Body of pancreas (tissue), 4 donors: ENCODE results near the gene UFSP2. TPM values are rescaled to one million over a fixed set of nuclear protein-coding genes. Genes with fewer than 3 reads are reported as not detected.
A peak's percentile ranks its signal among the peaks of the same experiment; 100 is the strongest.

Experiments
- ATAC-seq: fragments of 150-250 bp; one replicate; pipeline ENCODE4 v1.9.1; 2016
- DNase-seq, 4 donors: peaks; one replicate each; pipeline ENCODE4 v3.0.0-alpha.2; 2019
- H3K27ac ChIP-seq, 4 donors: fragments of 200-600 bp; sonication (generic); 1 replicate in 3 of 4; 2 replicates in 1 of 4; pipeline versions ENCODE4 v1.5.1 to v1.6.1; 2016 to 2019; ENCODE audit warnings: mild to moderate bottlenecking in 1 of 4, mixed read lengths in 1 of 4, moderate library complexity in 1 of 4
- H3K27me3 ChIP-seq, 2 donors: fragments of 200-600 bp; sonication (generic); one replicate each; pipeline ENCODE4 v1.6.0; 2016; ENCODE audit warnings: mild to moderate bottlenecking in 1 of 2
- H3K36me3 ChIP-seq, 2 donors: fragments of 200-600 bp; sonication (generic); replicated peaks in 1 of 2; 2 replicates each; pipeline ENCODE4 v1.5.1; 2016; ENCODE audit warnings: low read depth in 2 of 2; ENCODE audit not compliant: insufficient read depth in 1 of 2
- H3K4me1 ChIP-seq: fragments of 200-600 bp; sonication (generic); one replicate; pipeline ENCODE4 v1.6.0; 2016
- H3K4me3 ChIP-seq, 2 donors: fragments of 200-600 bp; sonication (generic); 1 replicate in 1 of 2; 2 replicates in 1 of 2; pipeline ENCODE4 v1.5.1; 2016 to 2019
- H3K9me3 ChIP-seq, 3 donors: fragments of 200-600 bp; sonication (generic); 1 replicate in 2 of 3; 2 replicates in 1 of 3; pipeline ENCODE4 v1.5.1; 2016
- CTCF ChIP-seq, 7 experiments: fragments of 450-650 bp in 4 of 7; fragments of 200-600 bp in 3 of 7; sonication (generic) in 3 of 7; IDR thresholded peaks; one replicate each; pipeline ENCODE4 v1.5.1; 2016 to 2019; ENCODE audit warnings: antibody characterized with exemption in 7 of 7
- POLR2A ChIP-seq, 3 donors: fragments of 450-650 bp; IDR thresholded peaks; one replicate each; pipeline ENCODE4 v1.6.1; 2016; ENCODE audit warnings: antibody characterized with exemption in 3 of 3, mild to moderate bottlenecking in 2 of 3
- WGBS, 2 donors: methylation state at CpG; one replicate each; pipeline ENCODE4 v1.1.5; 2017; 5-methylcytosine and 5-hydroxymethylcytosine counted together
- intact Hi-C: fragments of 100-400 bp; cut with DNase I; formaldehyde crosslinking; loops from one replicate; pipeline ENCODE4 v1.15.1; 2023
- total RNA-seq, 2 donors: library from RNA; depleted of rRNA; stranded (reverse); fragments of >200 nt; gene quantifications; one replicate each; pipeline ENCODE4 v1.1.0, GENCODE V29; 2016

UFSP2 gene, protein sequence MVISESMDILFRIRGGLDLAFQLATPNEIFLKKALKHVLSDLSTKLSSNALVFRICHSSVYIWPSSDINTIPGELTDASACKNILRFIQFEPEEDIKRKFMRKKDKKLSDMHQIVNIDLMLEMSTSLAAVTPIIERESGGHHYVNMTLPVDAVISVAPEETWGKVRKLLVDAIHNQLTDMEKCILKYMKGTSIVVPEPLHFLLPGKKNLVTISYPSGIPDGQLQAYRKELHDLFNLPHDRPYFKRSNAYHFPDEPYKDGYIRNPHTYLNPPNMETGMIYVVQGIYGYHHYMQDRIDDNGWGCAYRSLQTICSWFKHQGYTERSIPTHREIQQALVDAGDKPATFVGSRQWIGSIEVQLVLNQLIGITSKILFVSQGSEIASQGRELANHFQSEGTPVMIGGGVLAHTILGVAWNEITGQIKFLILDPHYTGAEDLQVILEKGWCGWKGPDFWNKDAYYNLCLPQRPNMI
- 10 to 100 TPM; 14.8 to 18.5 TPM for total RNA-seq

DNA sequence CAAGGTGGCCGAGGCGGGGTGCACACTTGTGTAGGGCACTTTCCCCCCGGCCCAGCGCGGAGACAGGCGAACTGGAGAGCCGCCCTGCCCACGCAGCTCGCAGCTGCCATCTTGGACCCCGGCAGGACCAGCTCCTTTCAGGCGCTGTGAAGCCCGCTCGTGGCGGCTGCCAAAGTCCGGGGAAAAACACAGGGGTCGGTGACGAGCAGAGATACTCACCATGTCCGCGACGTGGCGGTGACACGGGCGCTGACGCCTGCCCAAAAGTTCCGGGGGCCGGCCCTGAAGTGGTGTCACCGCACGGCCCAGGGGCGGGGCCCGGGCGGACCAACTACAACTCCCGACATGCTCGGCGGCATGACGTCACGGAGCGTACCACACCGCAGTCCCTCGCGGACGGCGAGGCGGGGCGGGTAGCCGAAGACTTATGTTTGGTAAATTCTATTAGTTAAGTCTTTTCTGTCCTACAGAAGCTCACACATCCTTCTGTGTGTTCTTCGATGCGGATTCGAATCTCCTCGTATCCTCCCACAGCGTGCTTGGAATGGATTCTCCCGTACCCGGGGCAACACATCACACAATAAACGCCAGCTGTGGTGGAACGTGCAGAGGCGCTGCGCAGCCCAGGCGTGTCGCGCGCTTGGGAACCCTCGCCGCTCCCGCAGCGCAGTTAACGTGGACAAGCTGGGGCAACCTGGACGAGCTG is at the start of gene UFSP2:
TSS of gene UFSP2 (minus strand) at position 318 of the 706 bp plus-strand sequence. CDS start at position 222, 96 bp downstream.
- Histone ChIP-seq H3K4me3 (peak within 1 kb of the TSS; percentile 26 to 87), H3K4me1 (peaks cover 21% of the 10 kb centered on the region), H3K27me3 (no peaks in the 10 kb centered on the region), H3K27ac (peak within 1 kb of the TSS; percentile 96 to 98 (median 96)), H3K9me3 (no peaks in the 10 kb centered on the region), H3K36me3 (no peaks in the 10 kb centered on the region)
- TF ChIP-seq POLR2A (IDR thresholded peaks at IDR 0.05) = peak; percentile 70 to 86 (median 86)
- peak in 2 of 7 experiments; percentile 2 to 5 for TF ChIP-seq CTCF (IDR thresholded peaks at IDR 0.05)
- DNase-seq (peak; percentile 88 to 92 (median 90)), ATAC-seq (peak; percentile 96)
- intact Hi-C loops = no loop called here
- 0 to 1% methylated on average over 40 to 66 of the region's 66 CpGs for WGBS, 2 donors

DNA sequence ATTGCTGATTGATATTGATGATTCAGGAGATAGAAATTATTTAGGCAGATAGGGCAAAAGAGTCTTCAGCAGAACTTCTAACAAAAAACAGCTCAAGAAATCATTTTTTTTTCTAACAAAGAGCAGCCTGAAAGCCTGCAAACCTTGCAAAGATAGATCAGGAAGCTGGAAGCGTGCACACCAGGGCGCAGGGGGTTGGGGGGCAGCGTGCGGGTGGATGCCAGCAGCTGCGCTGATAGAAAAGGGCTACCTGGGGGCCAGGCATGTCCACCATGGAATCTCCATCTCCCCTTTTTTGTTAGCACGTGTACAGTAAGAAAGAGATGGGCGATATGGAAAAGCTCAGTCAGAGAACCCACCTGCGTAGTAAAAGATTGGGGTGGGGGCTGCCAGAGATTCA is 47.5 kb upstream of the UFSP2 start:
- ATAC-seq (no peak), DNase-seq (no peak)
- WGBS, 2 donors = 88 to 96% methylated on average over 8 of the region's 8 CpGs
- Histone ChIP-seq H3K9me3 (no peaks in the 10 kb centered on the region), H3K27ac (no peak overlapping the region), H3K36me3 (no peaks in the 10 kb centered on the region), H3K4me1 (peaks cover 20% of the 10 kb centered on the region), H3K27me3 (no peaks in the 10 kb centered on the region), H3K4me3 (no peak overlapping the region)
- intact Hi-C loops = no loop called here
- TF ChIP-seq POLR2A (IDR thresholded peaks at IDR 0.05) = no peak
- no peak for TF ChIP-seq CTCF (IDR thresholded peaks at IDR 0.05)

- Histone ChIP-seq H3K36me3 (no peaks in the 10 kb centered on the region), H3K9me3 (no peaks in the 10 kb centered on the region), H3K4me1 (peaks cover 20% of the 10 kb centered on the region), H3K4me3 (peak overlapping the region; percentile 70 to 77), H3K27me3 (no peaks in the 10 kb centered on the region), H3K27ac (no peak overlapping the region)
- intact Hi-C loops = no loop called here
- no peak for ATAC-seq
- TF ChIP-seq POLR2A (IDR thresholded peaks at IDR 0.05) (no peak), CTCF (IDR thresholded peaks at IDR 0.05) (no peak)
- 44 to 49% methylated on average over 10 of the region's 10 CpGs for WGBS, 2 donors
- DNase-seq = no peak
Observed at GRCh38 chr4:185472103-185472542, 46.4 kb upstream of the UFSP2 start.

DNA sequence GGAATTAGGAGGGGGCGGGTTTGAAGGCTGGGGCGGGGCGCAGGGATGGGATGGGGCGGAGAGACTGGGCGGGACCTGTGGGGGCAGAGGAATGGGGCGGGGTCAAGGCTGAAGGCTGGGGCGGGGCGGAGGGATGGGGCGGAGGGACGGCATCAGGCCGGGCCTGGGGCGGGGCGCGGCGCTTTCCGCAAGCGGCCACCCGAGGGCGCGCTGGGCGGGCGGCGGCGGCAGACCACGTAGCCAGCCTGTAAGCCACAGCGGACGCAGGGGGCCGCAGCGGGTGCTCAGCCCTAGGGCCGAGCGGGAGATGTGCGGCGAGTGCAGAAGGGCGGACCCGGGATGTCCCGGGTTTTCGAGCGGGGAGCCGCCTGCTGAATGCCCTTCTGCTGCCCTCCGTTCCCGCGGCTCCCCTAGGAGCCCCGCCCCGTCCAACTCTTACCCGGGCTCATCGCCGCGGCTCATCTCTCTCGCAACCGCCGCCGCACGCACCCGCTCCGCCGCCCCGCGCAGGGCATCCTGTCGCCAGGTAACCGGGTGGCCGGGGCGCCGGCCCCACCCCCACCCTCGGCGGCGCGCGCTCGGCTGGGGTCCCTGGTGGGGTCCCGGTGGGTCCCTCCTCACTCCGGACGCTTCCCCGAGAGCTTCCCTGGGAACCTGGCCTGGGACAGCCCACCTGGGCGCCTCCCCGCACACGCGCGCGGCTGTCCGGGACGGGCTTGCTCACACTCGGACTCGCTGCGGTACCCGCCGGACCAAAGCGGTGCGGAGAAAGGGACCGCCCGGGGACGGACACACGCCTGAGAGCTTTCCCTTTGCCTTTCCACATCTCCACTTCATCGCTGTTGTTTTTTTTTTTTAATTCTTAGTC is 45.7 kb upstream of the UFSP2 start, which contains the start of gene CCDC110:
TSS of gene CCDC110 (minus strand) at position 499 of the 868 bp plus-strand sequence. CDS start at position 449, 50 bp downstream.
- intact Hi-C loops = no loop called here
- TF ChIP-seq CTCF (IDR thresholded peaks at IDR 0.05) (peak; percentile 59 to 90 (median 76)), POLR2A (IDR thresholded peaks at IDR 0.05) (peak in 2 of 3 donors; percentile 2 to 41)
- Histone ChIP-seq H3K9me3 (no peaks in the 10 kb centered on the region), H3K4me1 (peaks cover 20% of the 10 kb centered on the region), H3K27me3 (no peaks in the 10 kb centered on the region), H3K27ac (peak within 1 kb of the TSS; percentile 77 to 92 (median 80)), H3K36me3 (no peaks in the 10 kb centered on the region), H3K4me3 (peak within 1 kb of the TSS; percentile 70 to 77)
- 0 to 1% methylated on average over 31 to 78 of the region's 93 CpGs for WGBS, 2 donors
- peak; percentile 98 for ATAC-seq
- peak; percentile 93 to 98 (median 96) for DNase-seq
